Left forelimb (tissue), 1 donor: ENCODE data around the gene KCNAB3.
"Not testable (repeated sequence)": the region's sequence is repeated elsewhere in the genome, so short reads cannot be mapped to it uniquely, and the experiment has no call there.

Source experiments
- DNase-seq: peaks from one replicate; pipeline ENCODE4 v3.0.0-alpha.2; 2018; ENCODE audit warnings: low spot score

KCNAB3 gene

DNA sequence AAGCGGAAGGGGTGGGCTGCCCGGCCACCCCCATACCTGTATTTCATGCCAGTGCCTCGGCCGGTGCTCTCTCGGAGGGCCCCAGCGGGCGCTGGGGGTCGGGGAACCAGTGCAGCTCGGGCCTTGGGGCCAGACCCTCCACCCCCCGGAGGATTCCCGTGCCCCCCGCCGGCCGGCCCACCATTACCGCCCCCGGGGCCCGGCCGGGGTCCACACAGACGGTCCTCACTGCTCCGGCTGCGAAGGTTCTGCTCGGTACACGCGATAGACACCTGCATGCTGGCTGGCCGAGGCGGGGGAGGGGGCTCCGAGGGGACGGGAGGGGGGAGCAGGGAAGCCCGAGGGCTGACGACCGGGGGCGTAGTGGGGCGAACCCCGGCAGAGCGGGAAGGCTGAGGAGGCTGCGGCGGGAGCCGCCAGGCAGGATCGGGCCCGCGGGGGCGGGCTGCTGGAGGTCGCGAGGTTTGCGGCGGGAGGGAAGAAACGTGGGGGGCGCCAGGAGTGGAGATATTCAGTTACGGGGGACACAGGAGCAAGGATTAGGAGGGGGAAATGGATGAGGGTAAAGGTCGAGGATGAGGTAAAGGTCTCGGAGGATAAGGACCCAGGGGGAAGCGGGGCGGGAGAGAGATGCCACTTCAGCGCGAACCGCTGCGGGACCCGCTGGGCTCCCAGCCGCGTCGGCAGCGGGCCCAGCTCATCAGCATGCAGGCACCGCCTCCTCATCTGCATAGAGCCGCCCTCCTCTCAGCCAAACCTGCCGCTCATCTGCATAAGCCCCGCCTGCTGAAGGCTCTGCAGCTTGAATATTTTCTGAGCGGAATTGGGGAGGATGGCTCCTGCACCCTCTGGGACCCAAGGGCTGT lies at the start of gene KCNAB3:
KCNAB3 (minus strand) TSS at position 699 of the 866 bp plus-strand sequence; CDS start at position 278, 421 bp downstream.
- peak; percentile 83 for DNase-seq

- DNase-seq, result no peak
Measured at GRCh38 chr17:7977805-7978204, 48.1 kb upstream of the KCNAB3 start.

DNA sequence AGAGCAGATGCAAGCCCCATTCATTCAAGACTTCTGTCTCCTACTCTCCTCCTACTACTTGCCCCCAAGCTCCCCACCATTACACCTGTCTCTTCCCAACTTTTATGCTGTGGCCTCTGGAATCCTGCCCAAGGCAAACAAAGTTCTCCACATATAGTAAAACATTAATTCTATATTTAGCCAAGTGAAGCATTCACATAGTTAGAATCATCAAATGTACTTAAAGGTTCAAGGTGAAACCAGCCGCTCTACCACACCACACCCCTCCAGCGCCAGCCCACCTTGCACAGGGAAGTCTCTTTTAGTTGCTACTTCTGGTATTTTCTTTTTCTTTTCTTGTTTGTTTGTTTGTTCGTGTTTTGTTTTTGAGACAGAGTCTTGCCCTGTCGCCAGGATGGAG lies 47.4 kb upstream of the KCNAB3 start:
- DNase-seq, result no peak

DNA sequence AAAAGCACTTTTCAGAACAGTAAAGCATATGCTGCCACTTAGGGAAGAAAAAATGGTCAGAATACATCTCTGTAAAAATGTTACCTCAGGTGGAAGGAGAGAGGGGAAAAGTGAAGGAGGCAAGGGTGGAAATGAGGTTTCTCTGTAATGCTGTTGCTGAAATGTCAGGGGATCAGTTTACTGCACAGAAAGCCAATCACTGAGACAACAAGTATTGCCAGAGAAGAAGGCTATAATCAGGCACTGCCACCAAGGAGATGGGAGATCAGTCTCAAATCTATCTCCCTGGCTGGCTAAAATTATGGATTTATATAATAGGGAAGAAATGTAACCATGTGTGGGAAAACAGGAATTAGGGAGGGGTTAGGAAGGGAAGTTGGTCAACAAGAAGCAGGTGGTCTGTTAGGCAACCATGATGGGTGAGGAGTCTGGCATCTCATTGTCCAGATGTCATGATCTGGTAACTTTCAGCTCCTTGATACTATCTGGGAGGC lies 45.0 kb upstream of the KCNAB3 start:
- DNase-seq, result no peak

- DNase-seq, result no peak
Measured at GRCh38 chr17:7972131-7972785, 42.6 kb upstream of the KCNAB3 start.

- no peak for DNase-seq
Measured at GRCh38 chr17:7971651-7972050, 42.0 kb upstream of the KCNAB3 start.

DNA sequence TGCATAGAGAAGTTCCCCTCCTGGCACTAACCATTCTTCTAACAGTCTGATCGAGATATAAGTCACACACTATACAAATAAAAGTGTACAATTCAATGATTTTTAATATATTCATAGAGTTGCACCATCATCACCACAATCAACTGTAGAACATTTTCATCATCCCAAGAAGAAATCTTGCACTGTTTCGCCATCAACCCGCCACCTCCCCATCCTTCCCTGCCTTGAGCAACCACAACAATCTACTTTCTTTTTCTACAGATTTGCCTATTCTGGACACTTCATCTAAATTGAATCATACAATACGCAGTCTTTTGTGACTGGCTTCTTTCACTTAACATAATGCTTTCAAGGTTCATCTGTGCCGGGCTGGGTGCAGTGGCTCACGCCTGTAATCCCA lies 39.8 kb upstream of the KCNAB3 start:
- DNase-seq, result no peak

- no peak for DNase-seq
Measured at GRCh38 chr17:7967751-7968150, 38.1 kb upstream of the KCNAB3 start.

DNA sequence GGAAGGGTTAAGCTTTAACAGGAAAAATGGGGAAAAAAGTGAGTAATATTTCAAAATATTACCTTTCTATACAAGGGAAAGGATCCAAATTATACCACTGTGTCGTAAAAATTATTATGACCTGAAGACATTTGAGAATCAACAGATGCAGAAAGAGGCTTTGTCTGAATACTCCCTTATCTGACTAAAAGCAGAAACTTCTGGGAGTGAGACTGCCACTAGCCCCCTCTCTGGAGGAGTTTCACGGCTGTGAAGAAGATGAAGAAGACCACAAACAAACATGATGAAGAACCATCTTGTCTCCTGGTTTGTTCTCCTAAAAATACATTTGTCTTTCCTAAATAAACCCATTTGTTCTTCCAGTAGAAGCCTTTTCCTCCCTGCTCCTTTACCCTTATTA lies 31.8 kb upstream of the KCNAB3 start:
- DNase-seq, result no peak

DNA sequence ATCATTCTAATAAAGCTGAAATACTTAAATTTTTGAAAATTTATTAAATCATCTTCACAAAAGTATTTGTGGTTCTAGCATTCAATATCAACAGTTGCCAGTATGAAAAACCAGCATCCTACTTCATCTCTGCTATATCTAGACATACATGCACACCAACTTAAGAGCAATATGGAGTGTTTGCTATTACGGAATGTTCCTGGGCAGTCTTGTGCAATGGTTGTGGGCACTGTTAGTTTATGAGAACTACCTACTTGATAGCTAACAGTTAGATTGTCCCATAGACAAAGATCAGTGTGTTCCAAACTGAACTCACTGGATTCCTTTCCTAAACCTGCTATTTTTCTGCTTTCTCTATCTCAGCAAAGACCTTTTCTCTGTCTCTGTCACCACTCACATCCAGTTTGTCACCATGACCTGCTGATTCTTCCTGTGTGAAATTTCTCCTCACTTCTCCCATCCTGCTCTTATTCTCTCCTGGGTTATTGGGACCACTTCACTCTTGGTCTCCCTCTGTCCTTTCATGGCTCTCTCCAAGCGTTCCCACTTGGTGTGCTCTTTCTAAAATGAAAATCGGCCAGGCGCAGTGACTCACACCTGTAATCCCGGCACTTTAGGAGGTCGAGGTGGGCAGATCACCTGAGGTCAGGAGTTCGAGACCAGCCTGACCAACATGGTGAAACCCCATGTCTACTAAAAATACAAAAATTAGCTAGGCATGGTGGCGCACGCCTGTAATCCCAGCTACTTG lies 30.0 kb upstream of the KCNAB3 start:
- no peak for DNase-seq

DNA sequence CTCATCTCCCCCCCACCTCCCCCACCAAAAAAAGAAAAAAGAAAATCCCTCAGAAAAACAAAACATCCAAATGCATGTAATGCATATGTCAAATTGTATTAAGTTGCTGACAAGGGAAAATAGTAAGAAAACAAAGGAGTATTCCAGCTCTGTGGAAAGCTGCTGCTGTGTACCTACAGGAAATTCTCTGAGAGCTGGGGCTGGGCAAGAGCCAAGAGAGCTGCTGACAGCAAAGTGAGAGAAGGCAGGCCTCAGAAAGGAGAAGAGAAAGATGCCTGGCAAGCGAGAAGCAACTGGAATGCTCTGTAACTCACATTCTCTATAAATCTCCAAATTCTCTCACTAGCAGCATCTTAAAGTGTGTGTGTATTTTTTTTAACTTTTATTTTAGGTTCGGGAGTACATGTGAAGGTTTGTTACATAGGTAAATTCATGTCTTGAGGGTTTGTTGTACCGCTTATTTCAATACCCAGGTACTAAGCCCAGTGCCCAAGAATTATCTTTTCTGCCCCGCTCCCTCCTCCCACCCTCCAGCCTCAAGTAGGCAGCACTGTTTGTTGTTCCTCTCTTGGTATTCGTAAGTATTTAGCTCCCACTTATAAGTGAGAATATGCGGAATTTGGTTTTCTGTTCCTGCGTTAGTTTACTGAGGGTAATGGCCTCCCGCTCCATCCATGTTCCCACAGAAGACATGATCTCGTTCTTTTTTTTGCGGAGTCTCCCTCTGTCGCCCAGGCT lies 26.7 kb upstream of the KCNAB3 start:
- no peak for DNase-seq

DNA sequence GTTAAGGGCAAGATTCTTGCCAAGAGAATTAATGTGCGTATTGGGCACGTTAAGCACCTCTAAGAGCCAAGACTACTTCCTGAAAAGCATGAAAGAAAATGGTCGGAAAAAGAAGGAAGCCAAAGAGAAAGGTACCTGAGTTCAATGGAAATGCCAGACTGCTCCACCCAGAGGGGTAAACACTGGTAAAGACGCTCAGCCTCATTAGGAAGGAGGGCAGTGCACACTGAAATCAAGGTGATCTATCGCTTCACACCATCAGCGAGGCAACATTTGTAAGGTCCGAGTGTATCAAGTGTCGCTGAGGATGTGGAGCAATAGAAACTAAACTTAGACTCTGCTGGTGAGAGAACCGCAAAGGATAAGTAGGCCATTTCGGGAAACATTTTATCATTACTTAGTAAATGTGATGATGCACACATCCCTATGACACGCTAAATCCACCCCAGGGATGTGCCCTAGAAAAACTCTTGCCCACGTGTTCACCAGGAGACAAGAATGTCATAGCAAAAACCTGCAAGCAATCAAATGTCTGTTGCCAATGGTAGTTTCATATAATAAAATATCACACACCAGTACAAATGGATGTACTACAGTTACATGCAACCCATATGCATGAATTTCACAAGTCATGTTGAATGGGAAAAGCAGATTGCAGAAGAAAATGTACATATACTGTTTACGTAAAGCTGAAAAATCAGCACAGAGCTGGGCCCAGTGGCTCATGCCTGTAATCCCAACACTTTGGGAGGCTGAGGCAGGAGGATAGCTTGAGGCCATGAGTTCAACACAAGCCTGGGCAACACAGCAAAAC lies 26.0 kb upstream of the KCNAB3 start:
- DNase-seq, result no peak

DNA sequence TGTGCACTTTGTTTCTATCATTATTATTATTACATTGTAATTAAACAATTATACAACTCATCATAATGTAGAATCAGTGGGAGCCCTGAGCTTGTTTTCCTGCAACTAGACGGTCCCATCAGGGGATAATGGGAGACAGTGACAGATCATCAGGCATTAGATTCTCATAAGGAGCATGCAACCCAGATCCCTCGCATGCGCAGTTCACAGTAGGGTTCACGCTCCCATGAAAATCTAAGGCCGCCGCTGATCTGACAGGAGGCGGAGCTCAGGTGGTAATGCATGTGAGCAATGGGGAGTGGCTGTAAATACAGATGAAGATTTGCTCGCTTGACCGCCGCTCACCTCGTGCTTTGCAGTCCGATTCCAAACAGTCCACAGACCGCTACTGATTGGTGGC lies 23.6 kb upstream of the KCNAB3 start:
- not testable (repeated sequence) for DNase-seq

GRCh38 chr17:7951143-7951792 lies 21.6 kb upstream of the KCNAB3 start:
- DNase-seq, result no peak

GRCh38 chr17:7950578-7950977 lies 20.9 kb upstream of the KCNAB3 start:
- DNase-seq, result no peak

DNA sequence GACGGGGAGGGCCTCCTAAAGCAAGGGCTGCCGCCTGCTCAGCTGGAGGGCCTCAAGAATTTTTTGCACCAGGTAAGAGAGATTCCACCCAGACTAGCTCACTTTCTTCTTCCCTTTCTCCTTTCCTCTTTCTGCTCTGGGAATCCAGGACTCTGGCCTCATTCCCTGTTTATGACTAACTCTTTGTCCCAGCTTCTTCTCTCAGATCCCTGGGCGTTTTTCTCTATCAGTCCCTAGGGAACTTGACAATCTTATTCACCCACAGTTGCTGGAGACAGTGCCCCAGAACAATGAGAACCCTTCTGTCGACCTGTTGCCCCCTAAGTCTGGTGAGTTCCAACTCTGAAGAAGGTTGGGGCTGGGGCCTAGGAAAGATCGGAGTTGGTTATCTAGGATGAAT lies 18.0 kb upstream of the KCNAB3 start:
- no peak for DNase-seq

GRCh38 chr17:7946441-7946840 lies 16.8 kb upstream of the KCNAB3 start:
- no peak for DNase-seq

GRCh38 chr17:7945651-7946050 lies 16.0 kb upstream of the KCNAB3 start:
- DNase-seq, result no peak

GRCh38 chr17:7944326-7944725 lies 14.7 kb upstream of the KCNAB3 start:
- DNase-seq, result no peak

- DNase-seq, result no peak
Measured at GRCh38 chr17:7943291-7943690, 13.6 kb upstream of the KCNAB3 start.
